ENCODE measurements around the gene GMDS. TPM values are rescaled to one million over a fixed set of nuclear protein-coding genes. Genes with fewer than 3 reads are reported as not detected.
A peak's percentile ranks its signal among the peaks of the same experiment; 100 is the strongest.

GMDS gene
- total and polyA plus RNA-seq, 2 donors (not counting 3 experiments of a cell fraction or from before 2014, with no cell fraction given) = 9.8 to 23.5 TPM

- dilution Hi-C loops (cut with MboI; ENCODE audit: extremely low pct_ligation_motif_present, low sequenced_read_pairs) = no loop called here
- H3K4me2 ChIP-seq (ENCODE audit: insufficient read depth, low read length) = no peak overlapping the region
Measured at GRCh38 chr6:1970151-1970561, 275.2 kb downstream of the GMDS start.

GRCh38 chr6:1966713-1967112, 278.7 kb downstream of the GMDS start:
- Histone ChIP-seq H3K4me2 (ENCODE audit: insufficient read depth, low read length) (no peak overlapping the region), H3K4me1 (ENCODE audit: control insufficient read depth, extremely low read depth, insufficient read depth, low read length) (no peaks in the 10 kb centered on the region), H3K27ac (ENCODE audit: insufficient read depth, low read depth, low read length) (no peak overlapping the region), H3K27me3 (ENCODE audit: control insufficient read depth in 2 of 2, insufficient read depth in 2 of 2, low read length in 2 of 2) (no peaks in the 10 kb centered on the region), H3K79me2 (ENCODE audit: control insufficient read depth, insufficient read depth, low read length) (no peaks in the 10 kb centered on the region), H3K9ac (replicated peaks; ENCODE audit: extremely low read depth, insufficient read depth, low read length) (no peak overlapping the region), H3K9me1 (replicated peaks; ENCODE audit: control insufficient read depth, extremely low read depth, insufficient read depth, low read length) (no peaks in the 10 kb centered on the region), H3K4me3 (replicated peaks in 1 of 3; ENCODE audit: insufficient read depth in 1 of 3, low read depth in 1 of 3, low read length in 3 of 3) (no peak overlapping the region), H2AFZ (ENCODE audit: low read depth, low read length) (no peak overlapping the region), H4K20me1 (replicated peaks; ENCODE audit: control insufficient read depth, extremely low read depth, insufficient read depth, low read length) (no peaks in the 10 kb centered on the region), H3K36me3 (ENCODE audit: control insufficient read depth in 2 of 2, extremely low read depth in 1 of 2, insufficient read depth in 2 of 2, low read length in 2 of 2) (no peaks in the 10 kb centered on the region), H3K9me3 (replicated peaks; ENCODE audit: control insufficient read depth, insufficient read depth, low read length) (no peaks in the 10 kb centered on the region)
- dilution Hi-C loops (cut with MboI; ENCODE audit: extremely low pct_ligation_motif_present, low sequenced_read_pairs) = no loop called here
- CTCF ChIA-PET = interaction anchor here (1.3 to 1.6 kb wide), 2 partner anchors 26 to 243 kb away, joined by 3 to 4 read pairs; no protein-coding TSS in a partner anchor
- POLR2A ChIA-PET = no interaction called here
- BruUV-seq (replicated peaks) = no TSS peak
- no peak for FAIRE-seq
- no peak for TF ChIP-seq MYC (IDR thresholded peaks at IDR 0.05; ENCODE audit: low read depth, low read length)
- TF ChIP-seq, protein P1, sequence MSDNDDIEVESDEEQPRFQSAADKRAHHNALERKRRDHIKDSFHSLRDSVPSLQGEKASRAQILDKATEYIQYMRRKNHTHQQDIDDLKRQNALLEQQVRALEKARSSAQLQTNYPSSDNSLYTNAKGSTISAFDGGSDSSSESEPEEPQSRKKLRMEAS (IDR thresholded peaks at IDR 0.05; ENCODE audit: insufficient read depth, insufficient read length) = no peak
- no peak for TF ChIP-seq EZH2 (IDR thresholded peaks at IDR 0.05; ENCODE audit: borderline replicate concordance, low read depth, low read length, severe bottlenecking)
- TF ChIP-seq, protein P2, sequence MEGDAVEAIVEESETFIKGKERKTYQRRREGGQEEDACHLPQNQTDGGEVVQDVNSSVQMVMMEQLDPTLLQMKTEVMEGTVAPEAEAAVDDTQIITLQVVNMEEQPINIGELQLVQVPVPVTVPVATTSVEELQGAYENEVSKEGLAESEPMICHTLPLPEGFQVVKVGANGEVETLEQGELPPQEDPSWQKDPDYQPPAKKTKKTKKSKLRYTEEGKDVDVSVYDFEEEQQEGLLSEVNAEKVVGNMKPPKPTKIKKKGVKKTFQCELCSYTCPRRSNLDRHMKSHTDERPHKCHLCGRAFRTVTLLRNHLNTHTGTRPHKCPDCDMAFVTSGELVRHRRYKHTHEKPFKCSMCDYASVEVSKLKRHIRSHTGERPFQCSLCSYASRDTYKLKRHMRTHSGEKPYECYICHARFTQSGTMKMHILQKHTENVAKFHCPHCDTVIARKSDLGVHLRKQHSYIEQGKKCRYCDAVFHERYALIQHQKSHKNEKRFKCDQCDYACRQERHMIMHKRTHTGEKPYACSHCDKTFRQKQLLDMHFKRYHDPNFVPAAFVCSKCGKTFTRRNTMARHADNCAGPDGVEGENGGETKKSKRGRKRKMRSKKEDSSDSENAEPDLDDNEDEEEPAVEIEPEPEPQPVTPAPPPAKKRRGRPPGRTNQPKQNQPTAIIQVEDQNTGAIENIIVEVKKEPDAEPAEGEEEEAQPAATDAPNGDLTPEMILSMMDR (IDR thresholded peaks at IDR 0.05; ENCODE audit: extremely low read depth in 1 of 2, insufficient read depth in 1 of 2, low read depth in 1 of 2, low read length in 2 of 2) = no peak
- TF ChIP-seq FOS (IDR thresholded peaks at IDR 0.05; ENCODE audit: borderline replicate concordance, insufficient read depth, low read length) = no peak
- no peak for TF ChIP-seq POLR2A (IDR thresholded peaks at IDR 0.05; ENCODE audit: low read depth, low read length)
- no peak for TF ChIP-seq JUN (IDR thresholded peaks at IDR 0.05; ENCODE audit: borderline replicate concordance, insufficient read depth, insufficient read length, low read depth)
- no peak for TF ChIP-seq GATA2 (IDR thresholded peaks at IDR 0.05; ENCODE audit: insufficient read depth, insufficient read length, low read depth, low read length)
- no peak for TF ChIP-seq POLR2AphosphoS5 (IDR thresholded peaks at IDR 0.05; ENCODE audit: insufficient read depth, low read depth, low read length)
- intact Hi-C loops (cut with micrococcal nuclease) = no loop called here
- no peak for DNase-seq (ENCODE audit: low read depth, low spot score)

More at GRCh38 chr6:1970151-1970561, 275.2 kb downstream of the GMDS start:
- no peaks in the 10 kb centered on the region for H3K4me1 ChIP-seq (ENCODE audit: control insufficient read depth, extremely low read depth, insufficient read depth, low read length)
- H3K9me1 ChIP-seq (replicated peaks; ENCODE audit: control insufficient read depth, extremely low read depth, insufficient read depth, low read length) = no peaks in the 10 kb centered on the region
- BruUV-seq (replicated peaks) = no TSS peak
- no peak overlapping the region for H2AFZ ChIP-seq (ENCODE audit: low read depth, low read length)
- CTCF ChIA-PET = no interaction called here
- intact Hi-C loops (cut with micrococcal nuclease) = no loop called here
- no peaks in the 10 kb centered on the region for H3K79me2 ChIP-seq (ENCODE audit: control insufficient read depth, insufficient read depth, low read length)
- no peaks in the 10 kb centered on the region for H3K36me3 ChIP-seq (ENCODE audit: control insufficient read depth in 2 of 2, extremely low read depth in 1 of 2, insufficient read depth in 2 of 2, low read length in 2 of 2)
- no peaks in the 10 kb centered on the region for H3K27me3 ChIP-seq (ENCODE audit: control insufficient read depth in 2 of 2, insufficient read depth in 2 of 2, low read length in 2 of 2)
- FAIRE-seq = no peak
- peak; percentile 63 for DNase-seq (ENCODE audit: low read depth, low spot score)
- no peak overlapping the region for H3K4me3 ChIP-seq (replicated peaks in 1 of 3; ENCODE audit: insufficient read depth in 1 of 3, low read depth in 1 of 3, low read length in 3 of 3)
- no peaks in the 10 kb centered on the region for H3K9me3 ChIP-seq (replicated peaks; ENCODE audit: control insufficient read depth, insufficient read depth, low read length)
- TF ChIP-seq FOS (IDR thresholded peaks at IDR 0.05; ENCODE audit: borderline replicate concordance, insufficient read depth, low read length) (no peak), EZH2 (IDR thresholded peaks at IDR 0.05; ENCODE audit: borderline replicate concordance, low read depth, low read length, severe bottlenecking) (no peak), MYC (IDR thresholded peaks at IDR 0.05; ENCODE audit: low read depth, low read length) (no peak)
- TF ChIP-seq, protein P1 (IDR thresholded peaks at IDR 0.05; ENCODE audit: insufficient read depth, insufficient read length) = no peak
- TF ChIP-seq, protein P2 (IDR thresholded peaks at IDR 0.05; ENCODE audit: extremely low read depth in 1 of 2, insufficient read depth in 1 of 2, low read depth in 1 of 2, low read length in 2 of 2) = no peak
- POLR2A ChIA-PET = no interaction called here
- H3K9ac ChIP-seq (replicated peaks; ENCODE audit: extremely low read depth, insufficient read depth, low read length) = no peak overlapping the region
- no peaks in the 10 kb centered on the region for H4K20me1 ChIP-seq (replicated peaks; ENCODE audit: control insufficient read depth, extremely low read depth, insufficient read depth, low read length)
- H3K27ac ChIP-seq (ENCODE audit: insufficient read depth, low read depth, low read length) = no peak overlapping the region

Measured in endothelial cell of umbilical vein (primary cell).